ENCODE measurements around the gene IL16. TPM values are rescaled to one million over a fixed set of nuclear protein-coding genes. Genes with fewer than 3 reads are reported as not detected.

The IL16 gene
- total RNA-seq, 1 donor from 2014 or later, result 0.05 TPM

GRCh38 chr15:81229586-81229985 lies 32.9 kb downstream of the IL16 start:
- Mint-ChIP-seq H3K4me1 (no peaks in the 10 kb centered on the region), H3K27me3 (ENCODE audit: low read depth) (peaks cover 7% of the 10 kb centered on the region), H3K9me3 (peaks cover 3% of the 10 kb centered on the region), H3K27ac (ENCODE audit: unreplicated experiment) (no peak overlapping the region), H3K4me3 (no peak overlapping the region), H3K36me3 (ENCODE audit: low read depth) (no peaks in the 10 kb centered on the region)
- no peak for TF ChIP-seq CTCF (conservative IDR thresholded peaks at IDR 0.05)
- no peak for DNase-seq (ENCODE audit: low read depth, low spot score)

GRCh38 chr15:81235276-81236123 lies 38.8 kb downstream of the IL16 start:
- peaks cover 3% of the 10 kb centered on the region for H3K9me3 Mint-ChIP-seq
- H3K4me1 Mint-ChIP-seq, result no peaks in the 10 kb centered on the region

GRCh38 chr15:81239190-81239589 lies 42.5 kb downstream of the IL16 start:
- no peaks in the 10 kb centered on the region for H3K4me1 Mint-ChIP-seq
- no peak overlapping the region for H3K4me3 Mint-ChIP-seq
- no peak for DNase-seq (ENCODE audit: low read depth, low spot score)
- TF ChIP-seq CTCF (conservative IDR thresholded peaks at IDR 0.05), result no peak
- peaks cover 6% of the 10 kb centered on the region for H3K9me3 Mint-ChIP-seq
- peaks cover 5% of the 10 kb centered on the region for H3K36me3 Mint-ChIP-seq (ENCODE audit: low read depth)
- peak overlapping the region; percentile 20 for H3K27ac Mint-ChIP-seq (ENCODE audit: unreplicated experiment)
- H3K27me3 Mint-ChIP-seq (ENCODE audit: low read depth), result no peaks in the 10 kb centered on the region

More at GRCh38 chr15:81235276-81236123, 38.8 kb downstream of the IL16 start:
- Mint-ChIP-seq H3K27ac (ENCODE audit: unreplicated experiment) (peak overlapping the region; percentile 27), H3K27me3 (ENCODE audit: low read depth) (no peaks in the 10 kb centered on the region), H3K4me3 (no peak overlapping the region), H3K36me3 (ENCODE audit: low read depth) (no peaks in the 10 kb centered on the region)
- no peak for TF ChIP-seq CTCF (conservative IDR thresholded peaks at IDR 0.05)
- DNase-seq (ENCODE audit: low read depth, low spot score), result no peak

GRCh38 chr15:81242778-81243177 lies 46.1 kb downstream of the IL16 start:
- Mint-ChIP-seq H3K4me3 (no peak overlapping the region), H3K9me3 (peaks cover 8% of the 10 kb centered on the region), H3K27ac (ENCODE audit: unreplicated experiment) (no peak overlapping the region), H3K36me3 (ENCODE audit: low read depth) (peaks cover 5% of the 10 kb centered on the region), H3K4me1 (no peaks in the 10 kb centered on the region), H3K27me3 (ENCODE audit: low read depth) (no peaks in the 10 kb centered on the region)
- TF ChIP-seq CTCF (conservative IDR thresholded peaks at IDR 0.05), result no peak
- no peak for DNase-seq (ENCODE audit: low read depth, low spot score)

GRCh38 chr15:81244306-81244705 lies 47.6 kb downstream of the IL16 start:
- Mint-ChIP-seq H3K36me3 (ENCODE audit: low read depth) (peaks cover 5% of the 10 kb centered on the region), H3K4me1 (no peaks in the 10 kb centered on the region), H3K27ac (ENCODE audit: unreplicated experiment) (no peak overlapping the region), H3K27me3 (ENCODE audit: low read depth) (no peaks in the 10 kb centered on the region), H3K9me3 (peaks cover 8% of the 10 kb centered on the region), H3K4me3 (no peak overlapping the region)
- TF ChIP-seq CTCF (conservative IDR thresholded peaks at IDR 0.05), result no peak
- no peak for DNase-seq (ENCODE audit: low read depth, low spot score)

Data from neural crest cell (in vitro differentiated cells).